Astrocyte (in vitro differentiated cells and primary cell): ENCODE data around the gene TOM1L2.

Experiments
- CTCF ChIP-seq: IDR thresholded peaks from 2 replicates; pipeline ENCODE4 v1.5.1; 2011; ENCODE audit warnings: low read depth, mild to moderate bottlenecking, inconsistent platforms, low read length, moderate library complexity; ENCODE audit not compliant: insufficient read depth
- EZH2 ChIP-seq: IDR thresholded peaks from 2 replicates; pipeline ENCODE4 v1.6.1; 2012; ENCODE audit warnings: mild to moderate bottlenecking, low read length, inconsistent platforms; ENCODE audit not compliant: insufficient read depth

GRCh38 chr17:17806611-17807274 is 165.5 kb downstream of the TOM1L2 start:
- no peak for TF ChIP-seq EZH2
- no peak for TF ChIP-seq CTCF
